GM21576 (cell line): Measurements from ENCODE around the gene MME.

Source experiments
- ATAC-seq: cut with Tn5 transposase; IDR thresholded peaks from one replicate; pipeline ENCODE4 v1.9.1; 2021; ENCODE audit warnings: mild to moderate bottlenecking, moderate library complexity; ENCODE audit not compliant: unreplicated experiment

MME gene

GRCh38 chr3:155079746-155080487 is at the start of gene MME:
MME (plus strand) TSS chr3:155080319; CDS start chr3:155084168, 3,849 bp downstream.
- ATAC-seq = no peak

- ATAC-seq = no peak
Observed at GRCh38 chr3:155031186-155031585, 48.9 kb upstream of the MME start.

GRCh38 chr3:155032918-155033317 is 47.2 kb upstream of the MME start:
- no peak for ATAC-seq

- ATAC-seq = no peak
Observed at GRCh38 chr3:155034786-155035185, 45.3 kb upstream of the MME start.

DNA sequence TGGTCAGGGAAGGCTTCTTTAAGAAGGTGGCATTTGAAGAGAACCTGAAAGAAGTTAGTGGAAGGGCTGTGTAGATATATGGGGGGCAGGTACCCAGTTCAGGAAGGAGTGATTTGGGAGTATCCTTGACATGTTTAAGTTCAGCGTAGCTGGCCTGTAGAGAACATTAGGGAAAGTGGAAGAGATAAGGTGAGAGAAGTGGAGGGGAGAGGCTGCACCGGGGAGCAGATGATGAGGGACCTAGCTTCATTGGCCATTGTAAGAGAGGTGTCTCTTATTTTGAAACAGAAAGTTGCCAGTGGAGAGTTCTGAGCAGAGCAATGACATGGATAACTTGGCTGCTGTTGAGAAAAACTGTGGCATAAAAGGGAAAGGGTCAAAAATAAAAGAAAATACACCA is 44.6 kb upstream of the MME start:
- no peak for ATAC-seq

DNA sequence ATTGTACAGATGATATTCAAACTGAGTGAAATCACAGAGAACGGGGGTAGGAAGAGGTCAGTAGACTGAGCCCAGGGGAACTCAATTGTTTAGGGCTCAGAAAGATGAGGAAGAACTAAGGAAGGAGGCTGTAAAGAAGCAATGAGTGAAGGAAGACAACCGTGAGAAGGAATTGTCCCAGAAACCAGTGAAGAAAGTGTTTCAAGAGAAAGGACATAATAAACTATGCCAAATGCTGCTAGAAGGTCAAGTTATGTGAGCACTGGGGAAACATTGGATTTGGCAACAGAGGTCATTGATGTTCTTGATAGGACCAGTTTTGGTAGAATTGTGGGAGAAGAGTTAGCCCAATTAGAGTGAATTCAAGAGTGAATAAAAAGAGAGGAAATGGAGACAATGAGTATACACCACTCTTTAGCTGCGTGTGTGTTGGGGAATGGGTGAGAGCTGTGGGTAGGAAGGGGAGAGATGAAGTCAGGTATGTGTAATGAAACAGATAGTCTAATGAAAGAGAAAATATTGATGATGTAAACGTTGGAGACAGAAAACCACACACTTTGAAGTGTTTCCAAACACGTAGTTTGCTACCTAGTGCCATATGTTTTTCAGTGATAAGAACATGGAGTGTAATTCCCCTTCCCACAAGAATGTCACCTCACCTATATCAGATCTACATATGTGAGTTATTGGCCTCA is 42.5 kb upstream of the MME start:
- ATAC-seq = no peak

GRCh38 chr3:155038203-155038554 is 41.9 kb upstream of the MME start:
- no peak for ATAC-seq

DNA sequence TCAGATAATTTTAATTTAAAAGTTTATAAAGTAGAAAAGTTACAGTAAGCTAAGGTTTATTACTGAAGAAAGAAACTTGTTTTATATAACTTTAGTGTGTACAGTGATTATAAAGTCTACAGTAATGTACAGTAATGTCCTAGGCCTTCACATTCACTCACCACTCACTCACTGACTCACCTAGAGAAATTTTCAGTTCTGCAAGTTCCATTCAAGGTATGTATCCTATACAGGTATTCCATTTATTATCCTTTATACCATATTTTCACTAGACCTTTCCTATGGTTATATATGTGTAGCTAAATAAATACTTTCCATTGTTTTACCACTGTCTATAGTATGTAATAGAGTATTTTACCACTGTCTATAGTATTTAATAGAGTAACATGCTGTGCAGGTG is 33.2 kb upstream of the MME start:
- ATAC-seq = no peak

- no peak for ATAC-seq
Observed at GRCh38 chr3:155047672-155048071, 32.4 kb upstream of the MME start.

GRCh38 chr3:155049959-155050358 is 30.2 kb upstream of the MME start:
- no peak for ATAC-seq

DNA sequence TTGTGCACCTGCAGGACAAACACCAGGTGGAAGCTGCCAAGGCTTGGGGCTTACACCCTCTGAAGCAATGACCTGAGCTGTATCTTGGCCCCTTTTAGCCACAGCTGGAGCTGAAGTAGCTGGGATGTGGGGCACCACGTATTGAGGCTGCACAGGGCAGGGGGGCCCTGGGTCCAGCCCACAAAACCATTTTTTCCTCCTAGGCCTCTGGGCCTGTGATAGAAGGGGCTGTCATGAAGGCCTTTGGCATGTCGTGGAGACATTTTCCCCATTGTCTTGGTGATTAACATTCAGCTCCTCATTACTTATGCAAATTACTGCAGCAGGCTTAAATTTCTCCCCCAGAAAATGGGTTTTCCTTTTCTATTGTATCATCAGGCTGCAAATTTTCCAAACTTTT is 27.6 kb upstream of the MME start:
- ATAC-seq = no peak

DNA sequence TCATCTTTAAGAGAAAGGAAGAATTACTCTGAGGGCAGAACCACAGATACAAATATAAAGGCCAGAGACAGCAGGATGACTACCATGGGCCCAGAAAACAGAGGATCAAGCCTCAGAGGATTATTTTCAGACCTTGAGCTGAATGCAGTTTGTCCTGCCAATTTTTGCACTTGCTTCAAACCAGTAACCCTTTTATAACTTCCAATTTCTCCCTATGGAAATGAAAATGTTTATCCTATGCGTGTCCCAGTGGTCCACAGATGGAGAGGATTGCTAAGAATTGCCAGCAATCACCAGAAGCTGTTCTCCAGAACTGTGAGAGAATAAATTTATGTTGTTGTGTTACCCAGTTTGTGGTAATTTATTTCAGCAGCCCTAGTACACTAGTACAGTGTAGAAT is 26.4 kb upstream of the MME start:
- no peak for ATAC-seq

- ATAC-seq = no peak
Observed at GRCh38 chr3:155064920-155065319, 15.2 kb upstream of the MME start.

DNA sequence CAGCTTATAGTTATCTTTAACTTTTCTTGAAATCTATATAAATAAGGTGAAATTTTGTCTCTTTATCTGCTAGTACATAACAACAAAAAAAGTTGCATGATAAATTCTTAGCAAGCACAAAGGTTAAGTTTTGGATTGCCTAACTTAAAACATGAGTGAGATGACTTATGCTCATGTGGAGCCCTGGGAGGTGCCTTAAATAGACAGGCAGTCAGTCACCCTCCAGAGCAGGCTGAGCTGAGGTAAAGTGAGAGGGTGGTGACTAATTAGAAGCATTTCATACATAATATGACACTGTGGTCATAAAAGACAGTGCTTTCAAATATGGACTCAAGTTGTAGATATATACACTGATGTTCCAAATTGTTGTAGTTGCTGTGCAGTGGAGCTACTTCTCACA is 14.6 kb upstream of the MME start:
- no peak for ATAC-seq

GRCh38 chr3:155069729-155070128 is 10.4 kb upstream of the MME start:
- ATAC-seq = no peak

DNA sequence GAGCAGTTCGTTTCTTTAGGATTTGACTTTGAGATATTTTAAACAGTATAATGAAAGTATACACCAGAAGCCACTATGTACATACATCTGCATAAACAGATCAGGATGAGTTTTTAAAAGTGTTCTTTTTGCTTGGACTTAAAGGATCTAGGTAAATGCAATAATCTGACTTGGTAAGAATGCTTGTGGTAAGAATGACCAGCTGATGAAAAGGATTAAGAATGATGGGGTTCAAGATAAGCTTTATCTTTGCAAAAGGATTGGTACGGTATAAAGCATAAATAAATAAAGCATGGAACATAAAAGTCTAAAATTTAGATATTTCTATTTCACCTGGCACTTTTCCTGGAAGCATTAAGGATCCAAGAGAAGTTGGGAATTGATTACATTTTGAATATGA is 9.8 kb upstream of the MME start:
- no peak for ATAC-seq

DNA sequence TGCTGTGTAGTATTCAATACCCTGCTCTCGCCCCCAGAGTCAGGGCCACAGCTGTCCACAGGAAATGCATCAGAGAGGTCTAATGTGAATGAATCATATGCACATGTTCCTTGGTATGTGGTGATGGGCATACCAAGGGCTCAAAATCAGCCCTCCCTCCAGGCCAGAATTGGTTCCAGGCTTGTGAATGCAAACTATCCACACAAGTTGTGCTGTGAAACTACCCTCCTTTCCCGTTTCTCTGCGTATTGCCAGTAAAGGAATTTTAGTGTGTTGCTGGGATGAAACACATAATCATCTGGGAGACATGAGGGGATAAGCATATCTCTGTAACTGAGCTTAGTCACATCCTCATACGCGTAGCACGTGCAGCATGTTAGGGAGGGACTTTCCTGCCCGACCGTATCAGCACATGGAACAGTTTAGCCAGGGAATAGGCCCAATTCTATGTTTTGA is 9.2 kb upstream of the MME start:
- ATAC-seq = no peak

GRCh38 chr3:155075200-155075599 is 4.9 kb upstream of the MME start:
- no peak for ATAC-seq

GRCh38 chr3:155076888-155077287 is 3.2 kb upstream of the MME start:
- no peak for ATAC-seq

DNA sequence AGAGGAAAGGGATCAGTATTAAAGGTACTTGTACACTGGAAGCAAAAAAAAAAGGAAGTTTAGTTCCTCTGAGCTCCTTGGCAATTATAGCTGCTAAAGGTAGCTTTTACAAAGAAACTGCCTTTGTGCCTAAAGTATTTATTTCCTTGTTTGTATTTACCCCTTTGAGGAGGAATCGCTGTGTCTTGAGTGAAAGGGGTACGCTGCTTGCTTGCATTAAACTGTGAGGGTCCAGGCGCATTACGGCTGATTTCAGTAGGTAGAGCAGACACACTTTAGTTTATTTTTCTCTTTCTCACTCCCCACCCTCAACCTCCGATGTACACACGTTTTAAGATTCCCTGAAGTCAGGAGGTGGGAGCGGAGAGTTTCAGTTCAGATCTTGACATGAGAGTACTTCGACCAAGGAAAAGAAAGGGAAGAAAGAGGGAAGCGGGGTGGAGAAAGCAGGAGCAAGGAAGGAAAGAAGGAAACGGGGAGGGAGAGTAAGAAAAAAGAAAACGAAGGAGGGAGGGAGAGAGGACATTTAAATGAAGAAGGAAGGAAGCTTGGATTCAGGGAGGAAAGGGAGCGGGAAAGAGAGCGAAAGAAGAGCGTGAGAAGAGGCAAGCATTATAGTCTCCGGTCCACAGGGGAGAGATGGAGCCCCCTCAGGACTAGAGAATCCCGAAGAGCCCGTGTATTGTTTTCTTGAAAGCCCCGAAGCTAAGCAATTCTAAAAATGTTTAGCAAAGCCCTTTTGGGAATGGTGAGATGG is 1.2 kb upstream of the MME start:
- ATAC-seq = no peak

- no peak for ATAC-seq
Observed at GRCh38 chr3:155079468-155079745, 712 bp upstream of the MME start.

- ATAC-seq = no peak
Observed at GRCh38 chr3:155080692-155081091, 573 bp downstream of the MME start.
